Effector CD8-positive, alpha-beta T cell (primary cell): ENCODE results near the gene CSTPP1.
"Not testable (repeated sequence)": the region's sequence is repeated elsewhere in the genome, so short reads cannot be mapped to it uniquely, and the experiment has no call there.

Experiments
- DNase-seq: peaks from one replicate; lab custom pipeline; 2025; lab: John Stamatoyannopoulos, UW

The CSTPP1 gene

DNA sequence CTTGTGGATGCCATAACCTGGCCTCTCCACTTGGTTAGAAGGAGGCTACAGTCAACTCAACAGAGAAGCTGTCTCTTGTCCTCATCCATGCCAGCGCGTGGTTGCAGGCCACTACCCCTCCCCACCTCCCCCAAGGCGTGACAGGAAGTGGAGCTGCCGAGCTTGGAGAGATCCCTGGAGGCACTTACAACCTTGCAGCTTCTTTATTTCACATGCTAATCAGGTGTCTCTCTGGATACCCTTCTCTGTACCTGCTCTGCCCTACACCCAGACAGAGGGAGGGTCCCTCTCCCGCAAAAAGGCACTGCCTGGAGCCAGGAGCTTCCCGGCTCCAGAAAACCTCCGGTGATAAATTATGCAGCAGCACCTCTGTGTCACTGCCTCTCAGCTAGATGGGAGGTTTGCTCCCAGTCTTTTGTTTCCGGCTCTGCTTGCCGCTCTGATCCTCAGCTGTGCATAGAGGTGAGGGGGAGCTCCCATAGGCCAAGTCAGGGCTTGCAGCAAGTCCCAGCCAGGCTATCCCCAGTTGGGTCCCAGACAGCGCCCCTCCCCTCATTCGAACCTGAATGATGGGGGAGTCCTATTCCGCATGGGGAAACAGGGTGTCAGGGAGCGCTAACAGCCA, 23.9 kb upstream of the CSTPP1 start:
- no peak for DNase-seq

DNA sequence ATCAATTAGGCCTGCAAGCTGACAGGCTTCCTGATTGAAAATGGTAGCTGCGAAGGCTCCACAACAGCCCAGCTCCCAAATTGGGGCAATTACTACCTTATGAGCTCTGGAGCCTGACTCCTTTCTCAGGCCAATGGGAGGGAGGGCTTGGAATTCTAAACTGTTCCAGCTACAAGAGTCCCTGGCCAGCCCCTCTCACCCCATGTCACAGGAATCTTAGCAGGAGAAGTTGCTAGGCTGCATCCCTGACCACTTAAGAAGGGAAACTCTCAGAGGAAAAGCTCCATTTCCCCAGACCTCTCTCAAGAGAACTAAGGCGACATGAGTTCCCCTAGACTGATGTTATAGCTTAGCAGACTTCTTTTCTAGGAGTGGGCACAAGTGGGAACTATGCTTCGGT, 23.1 kb upstream of the CSTPP1 start:
- no peak for DNase-seq

DNA sequence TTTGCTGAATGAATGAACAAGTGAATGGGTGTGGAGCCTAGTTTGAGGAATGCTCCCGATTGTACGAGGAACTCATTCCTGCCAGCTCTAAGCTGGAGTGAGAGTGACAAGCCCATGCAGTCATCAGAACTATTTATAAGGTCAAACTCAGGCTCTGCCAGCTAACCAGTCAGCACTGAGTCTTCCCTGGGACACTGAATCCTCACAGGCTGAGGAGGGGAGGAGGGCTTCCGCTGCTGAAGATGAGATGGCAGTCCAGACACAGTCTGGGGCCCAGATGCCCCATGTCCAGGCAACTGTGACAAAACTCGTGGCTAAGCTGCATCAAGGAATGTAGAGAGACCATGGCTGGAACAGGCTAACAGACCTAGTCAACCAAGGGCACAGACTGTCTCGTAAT, 22.2 kb upstream of the CSTPP1 start:
- no peak for DNase-seq

DNA sequence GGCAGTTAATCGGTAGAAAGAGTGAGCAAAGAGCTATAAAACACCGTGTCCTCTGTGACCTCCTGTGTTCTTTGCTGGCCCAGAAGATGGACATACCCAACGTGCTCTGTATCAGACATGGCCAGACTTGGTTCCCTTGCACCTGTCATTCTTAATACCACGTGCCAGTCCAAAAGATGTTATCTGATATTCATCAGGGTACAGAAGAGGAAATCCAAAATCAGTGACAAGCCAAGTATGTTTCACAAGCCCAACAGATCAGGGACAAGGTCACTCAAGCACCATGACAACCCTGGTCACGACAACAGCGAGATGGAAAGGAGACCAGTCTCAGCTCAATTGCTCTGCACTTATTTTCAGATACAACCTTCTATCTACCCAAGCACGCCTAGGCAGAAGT, 21.7 kb upstream of the CSTPP1 start:
- DNase-seq, result no peak

DNA sequence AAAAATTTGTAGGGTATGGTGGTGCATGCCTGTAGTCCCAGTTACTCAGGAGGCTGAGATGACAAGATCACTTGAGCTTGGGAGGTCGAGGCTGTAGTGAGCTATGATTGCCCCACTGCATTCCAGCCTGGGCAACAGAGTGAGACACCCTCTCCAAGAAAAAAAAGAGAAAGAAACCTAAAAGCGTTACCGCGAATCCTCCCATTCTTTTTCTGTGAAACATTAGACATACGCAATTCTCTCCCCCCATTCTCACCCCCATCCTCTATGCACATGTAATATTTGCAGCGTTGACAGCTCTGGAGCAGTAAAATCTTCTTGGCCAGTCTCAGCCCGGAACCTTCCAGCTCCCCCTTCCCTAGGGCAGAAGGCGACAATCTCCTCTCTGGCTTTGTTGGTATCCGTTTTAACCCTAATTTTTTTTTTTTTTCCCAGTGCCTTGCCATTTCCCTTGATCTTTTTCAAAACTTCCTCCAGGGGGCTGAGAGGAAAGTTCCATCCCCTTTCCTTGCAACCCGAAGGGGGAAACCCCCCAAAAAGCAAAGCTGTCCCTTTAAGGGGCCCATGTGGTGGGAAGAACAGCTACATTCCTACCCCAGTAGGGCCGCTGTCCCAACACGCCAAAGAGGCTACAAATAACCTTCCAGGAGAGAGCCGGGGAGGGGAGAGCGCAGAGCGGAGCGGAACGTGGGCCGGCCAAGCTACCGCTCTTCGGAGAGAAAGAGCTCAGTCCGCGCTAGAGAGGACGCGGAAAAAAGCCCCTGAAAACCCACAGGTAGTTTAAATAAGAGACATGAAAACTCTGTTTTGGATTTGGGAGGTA, 20.1 kb upstream of the CSTPP1 start:
- DNase-seq, result no peak

DNA sequence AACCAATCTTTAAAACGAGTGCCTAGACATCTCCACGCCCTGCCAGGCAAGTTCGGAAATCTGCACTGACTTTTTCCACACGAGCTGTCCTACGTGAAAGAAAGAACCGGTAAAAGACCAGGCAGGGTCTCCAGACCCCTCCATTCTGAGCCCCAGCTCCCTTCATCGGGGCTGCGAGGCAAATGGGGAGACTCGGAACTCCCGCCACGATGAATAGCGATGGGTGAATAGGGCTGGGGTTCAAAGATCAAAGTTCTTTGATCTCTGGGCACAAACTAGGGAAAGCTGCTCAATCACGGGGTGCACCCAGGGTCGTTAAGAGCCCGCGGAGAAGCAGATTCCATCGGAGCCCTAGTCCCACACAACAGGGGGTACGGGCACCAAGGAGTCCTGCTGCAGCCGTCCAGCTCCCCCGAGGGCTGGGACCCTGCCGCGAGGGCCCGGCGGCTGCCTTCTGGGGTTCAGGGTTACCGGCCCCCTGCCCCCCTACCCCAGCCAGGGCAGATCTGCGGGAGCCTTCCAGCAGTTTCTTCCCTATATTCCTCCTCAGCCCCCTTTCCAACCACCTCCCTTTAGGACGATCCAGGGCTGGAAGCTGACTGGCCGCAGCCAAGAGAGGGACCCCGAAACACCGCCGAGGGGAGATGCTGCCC, 19.3 kb upstream of the CSTPP1 start:
- DNase-seq, result no peak

DNA sequence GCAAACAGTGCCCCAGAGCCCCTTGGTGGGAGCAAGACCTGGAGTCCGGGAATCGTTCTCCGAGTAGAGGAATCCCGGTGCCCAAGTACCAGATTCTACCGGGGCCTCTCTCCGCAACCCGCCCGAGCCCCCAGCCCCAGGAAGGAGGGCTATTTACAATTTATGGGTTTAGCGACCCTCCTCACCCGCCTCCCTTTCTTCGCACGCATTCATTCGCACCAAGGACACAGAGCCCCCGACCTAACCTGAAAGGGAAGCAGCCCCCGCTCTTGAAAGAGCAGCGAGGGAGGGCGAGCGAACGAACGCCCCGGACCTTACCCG, 18.8 kb upstream of the CSTPP1 start:
- no peak for DNase-seq

DNA sequence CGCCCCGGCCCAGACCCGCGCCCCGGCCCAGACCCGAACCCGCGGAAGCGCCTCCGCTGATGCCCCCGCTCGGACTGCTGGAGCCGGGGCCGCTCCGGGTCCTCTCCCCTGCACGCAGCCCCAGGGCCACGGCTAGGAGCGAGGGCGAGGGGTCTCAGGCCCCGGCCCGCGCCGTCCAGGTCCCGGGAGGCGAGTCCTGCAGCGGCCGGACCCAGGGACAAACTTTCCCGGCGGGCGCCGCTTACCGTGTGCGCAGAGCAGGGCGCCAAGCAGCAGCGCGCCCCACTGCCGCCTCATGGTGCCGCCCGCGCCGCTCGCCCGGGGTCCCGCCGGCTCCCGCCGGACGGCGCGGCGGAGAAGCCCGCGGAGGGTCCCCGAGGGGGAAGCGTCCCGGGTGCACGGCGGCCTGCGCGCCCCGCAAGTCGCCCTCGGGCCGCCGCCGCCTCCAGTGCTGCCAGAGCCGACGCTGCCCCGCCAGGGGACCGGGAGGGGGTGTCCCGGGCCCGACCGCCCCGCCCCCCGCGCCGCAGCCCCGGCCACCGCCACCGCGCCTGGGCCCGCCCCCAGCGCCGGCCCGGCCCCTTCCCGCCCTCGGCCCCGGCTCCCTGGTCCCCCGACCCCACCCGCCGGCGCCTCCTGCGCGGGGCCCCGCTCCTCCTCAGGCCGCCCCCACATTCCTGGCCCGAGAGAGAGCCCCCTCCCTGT, 18.3 kb upstream of the CSTPP1 start, which contains the start of gene LRP4:
TSS of gene LRP4 (minus strand) at position 468 of the 705 bp plus-strand sequence. CDS start at position 297, 171 bp downstream.
- DNase-seq, result no peak

DNA sequence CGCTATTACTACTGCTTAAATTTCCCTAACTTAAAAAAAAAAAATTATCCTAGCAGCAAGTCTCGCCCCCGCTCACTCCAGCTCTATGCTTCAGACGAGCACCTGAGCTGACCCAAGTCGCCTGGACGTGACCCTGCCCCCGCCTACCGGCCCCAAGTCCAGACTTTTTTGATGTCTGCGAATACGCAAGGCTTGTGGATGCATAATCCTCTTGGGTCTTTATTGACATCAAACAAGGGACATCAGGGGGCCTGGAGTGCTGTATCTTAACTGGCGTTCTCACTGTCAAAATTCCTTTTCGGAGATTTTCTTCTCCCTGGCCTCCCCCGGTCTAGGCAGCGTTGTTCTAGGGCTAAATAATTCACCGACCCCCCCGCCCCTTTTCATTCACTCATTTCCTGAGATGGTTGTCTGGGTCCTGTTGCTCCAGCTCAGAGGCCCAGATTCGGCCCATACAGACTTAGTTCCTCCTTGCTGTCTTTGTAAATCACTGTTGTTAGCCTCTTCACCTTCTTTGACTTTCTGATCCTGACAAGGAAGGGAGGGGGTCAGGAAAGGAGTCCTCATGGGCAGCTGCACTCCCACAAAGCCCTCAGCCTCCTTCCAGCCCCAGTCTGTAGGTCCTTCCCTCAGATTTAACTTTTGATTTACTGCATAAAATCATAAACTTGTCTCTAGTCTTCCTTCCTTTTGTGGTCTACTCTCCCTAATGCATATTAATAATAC, 17.6 kb upstream of the CSTPP1 start:
- no peak for DNase-seq

DNA sequence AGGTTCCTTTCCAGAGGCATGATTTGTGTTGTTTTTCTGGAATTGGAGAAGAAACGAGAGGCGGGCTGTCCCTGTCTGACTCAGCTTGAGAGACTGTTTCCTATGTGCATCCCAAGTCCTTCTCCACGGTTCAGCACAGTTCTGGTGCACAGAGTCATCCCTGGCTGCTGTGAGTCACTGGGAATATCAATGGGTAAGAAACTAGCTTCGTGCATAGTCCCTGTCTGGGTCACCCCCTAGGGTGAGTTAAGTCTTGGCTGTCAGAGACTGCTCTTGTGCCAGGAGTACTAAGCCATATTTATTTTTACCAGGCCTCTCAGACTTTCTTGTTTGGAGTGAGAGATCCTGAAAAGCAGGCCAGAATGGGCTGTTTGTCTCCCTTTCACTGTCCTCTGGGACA, 15.8 kb upstream of the CSTPP1 start:
- no peak for DNase-seq

DNA sequence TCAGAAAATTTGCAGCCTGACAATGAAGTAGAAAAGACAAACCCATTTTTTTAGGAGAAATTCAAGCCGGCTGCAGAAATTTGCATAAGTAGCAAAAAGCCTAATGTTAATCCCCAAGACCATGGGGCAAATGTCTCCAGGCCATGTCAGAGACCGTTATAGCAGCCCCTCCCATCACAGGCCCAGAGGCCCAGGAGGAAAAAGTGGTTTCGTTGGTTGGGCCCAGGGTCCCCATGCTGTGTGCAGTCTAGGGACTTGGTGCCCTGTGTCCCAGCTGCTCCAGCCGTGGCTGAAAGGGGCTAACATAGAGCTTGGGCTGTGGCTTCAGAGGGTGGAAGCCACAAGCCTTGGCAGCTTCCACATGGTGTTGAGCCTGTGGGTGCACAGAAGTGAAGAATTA, 8.6 kb upstream of the CSTPP1 start:
- not testable (repeated sequence) for DNase-seq

DNA sequence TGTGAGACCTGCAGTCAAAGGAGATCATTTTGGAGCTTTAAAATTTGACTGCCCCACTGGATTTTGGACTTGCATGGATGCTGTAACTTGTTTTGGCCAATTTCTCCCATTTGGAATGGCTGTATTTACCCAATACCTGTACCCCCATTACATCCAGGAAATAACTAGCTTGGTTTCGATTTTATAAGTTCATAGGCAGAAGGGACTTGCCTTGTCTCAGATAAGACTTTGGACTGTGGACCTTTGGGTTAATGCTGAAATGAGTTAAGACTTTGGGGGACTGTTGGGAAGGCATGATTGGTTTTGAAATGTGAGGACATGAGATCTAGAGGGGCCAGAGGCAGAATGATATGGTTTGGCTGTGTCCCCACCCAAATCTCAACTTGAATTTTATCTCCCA, 7.9 kb upstream of the CSTPP1 start:
- not testable (repeated sequence) for DNase-seq

DNA sequence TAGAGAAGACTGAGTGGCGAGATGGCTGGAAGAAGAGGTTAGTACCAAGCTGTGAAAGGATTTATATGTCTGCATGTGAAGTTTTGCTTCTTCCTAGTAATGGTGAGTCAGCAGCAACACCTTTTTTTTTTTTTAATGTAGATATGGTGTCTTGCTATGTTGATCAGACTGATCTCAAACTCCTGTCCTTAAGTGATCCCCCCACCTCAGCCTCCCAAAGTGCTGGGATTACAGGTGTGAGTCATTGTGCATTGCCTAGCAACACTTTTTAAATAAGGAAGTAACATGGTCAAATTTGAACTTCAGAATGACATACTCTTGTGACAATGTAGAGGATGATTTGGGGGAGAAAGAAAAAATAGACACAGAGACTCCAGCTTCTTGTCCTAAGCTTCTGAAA, 6.5 kb upstream of the CSTPP1 start:
- no peak for DNase-seq

DNA sequence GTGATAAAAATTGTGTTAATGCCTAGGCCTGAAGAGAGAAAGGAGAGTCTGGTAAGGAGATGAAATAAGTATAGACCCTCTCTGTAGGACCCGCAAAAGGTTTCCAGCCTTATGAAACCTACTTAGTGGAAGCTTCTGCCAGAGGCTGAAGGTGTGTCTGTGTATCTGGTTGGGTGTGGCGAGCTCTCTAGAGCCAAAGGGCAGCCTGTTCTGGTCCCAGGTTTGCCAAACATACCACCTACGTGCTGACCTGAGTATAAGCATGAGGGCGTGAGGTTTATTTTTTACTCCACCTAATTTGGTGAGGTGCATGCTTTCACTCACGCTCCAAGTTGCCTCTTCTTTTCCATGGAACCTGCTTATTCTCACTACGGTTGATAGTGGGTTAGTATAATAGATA, 5.6 kb downstream of the CSTPP1 start:
- no peak for DNase-seq

DNA sequence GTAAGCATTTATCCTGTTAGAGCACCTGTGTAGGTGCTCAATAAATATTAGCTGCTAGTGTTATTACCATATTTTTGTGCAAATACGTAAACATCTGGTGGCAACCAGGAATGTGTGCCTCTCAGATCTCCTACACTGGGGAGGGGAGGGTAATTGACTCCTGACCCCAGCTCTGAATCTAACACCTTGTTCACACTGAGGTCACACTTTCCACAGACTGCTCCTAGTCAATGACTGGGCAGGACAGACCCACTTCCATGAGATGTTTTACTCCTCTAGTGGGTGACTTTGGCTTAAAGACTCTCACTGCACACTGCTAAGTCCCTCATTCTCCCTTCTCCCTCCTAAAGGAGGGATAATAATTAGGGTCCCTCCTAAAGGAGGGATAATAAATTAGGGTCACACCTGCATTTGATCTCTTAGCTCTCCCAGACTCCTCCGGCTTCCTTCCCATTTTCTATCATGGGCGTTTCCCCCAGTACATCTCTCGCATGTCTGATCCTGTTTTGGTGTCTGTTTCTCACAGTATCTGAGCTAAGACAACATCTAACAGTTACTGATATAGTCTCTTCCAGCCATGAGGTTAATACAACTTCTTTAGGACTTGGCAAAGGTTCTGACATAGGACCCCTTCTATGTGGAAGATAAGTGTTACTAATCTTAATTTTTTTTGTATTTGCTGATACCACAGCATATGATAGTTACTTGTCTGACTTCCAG, 8.0 kb downstream of the CSTPP1 start:
- no peak for DNase-seq

DNA sequence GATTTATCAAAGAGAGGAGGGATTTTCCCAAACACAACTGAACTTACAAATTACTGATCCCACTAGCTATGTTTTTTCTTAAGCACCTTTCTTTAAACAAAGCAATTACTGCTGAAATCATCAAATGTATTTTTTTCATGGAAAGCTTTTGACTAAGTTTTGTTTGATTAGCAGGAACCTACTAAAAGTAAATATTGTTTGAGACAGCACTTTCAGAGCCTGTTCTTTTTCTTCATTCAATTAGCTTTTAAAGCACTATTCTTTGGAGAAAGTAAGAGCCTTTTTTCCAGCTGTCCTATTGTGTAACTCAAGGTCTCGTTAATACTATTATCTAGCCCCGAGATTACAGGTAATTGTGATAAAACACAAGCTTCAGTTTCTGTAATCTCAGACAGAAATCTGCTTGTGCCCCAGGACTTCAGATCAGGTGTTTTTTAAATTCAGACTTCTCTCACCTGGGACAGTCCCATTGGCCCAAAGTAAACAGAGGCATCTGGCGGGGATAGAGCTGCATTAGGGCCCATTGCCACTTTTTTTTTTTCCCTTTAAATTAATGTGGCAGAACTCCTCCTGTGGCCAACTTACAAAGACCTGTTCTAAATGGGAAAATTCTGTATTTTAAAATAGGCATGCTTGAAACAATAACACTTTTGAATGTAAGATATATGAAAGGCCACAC, 11.0 kb downstream of the CSTPP1 start:
- DNase-seq, result no peak

DNA sequence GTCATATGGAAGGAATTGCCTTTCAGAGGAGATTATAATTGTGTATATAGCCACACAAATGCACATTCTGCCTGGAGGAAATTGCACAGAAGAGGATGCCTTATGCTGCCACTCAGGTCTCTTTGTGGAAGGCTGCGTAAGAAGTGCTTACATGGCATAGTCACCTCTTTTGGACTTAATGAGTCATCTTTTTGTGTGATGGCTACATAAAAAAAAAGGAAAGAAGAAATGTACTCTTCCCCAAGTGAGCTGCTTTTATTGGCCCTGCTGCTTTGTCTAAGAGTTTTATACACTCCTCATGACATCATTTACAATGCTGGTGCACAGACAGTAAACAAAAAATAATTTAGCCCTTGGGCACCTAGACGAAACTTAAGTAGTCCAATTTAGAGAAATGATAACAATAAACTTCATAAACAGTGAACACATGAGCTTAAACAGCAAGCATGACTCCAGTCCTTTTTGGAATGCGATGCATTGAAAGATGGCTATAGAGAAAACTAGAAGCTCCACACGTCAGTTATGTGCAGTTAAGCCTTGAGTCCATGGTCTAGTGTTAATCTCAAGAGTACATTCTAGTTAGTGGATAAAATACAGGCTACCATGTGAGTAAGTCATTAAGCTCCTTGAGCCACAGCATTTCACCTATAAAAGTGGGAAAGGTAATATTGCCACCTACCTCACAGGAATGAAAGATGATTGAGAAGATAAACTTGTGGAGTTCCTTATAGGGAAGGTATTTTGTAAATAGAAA, 12.0 kb downstream of the CSTPP1 start:
- DNase-seq, result no peak

DNA sequence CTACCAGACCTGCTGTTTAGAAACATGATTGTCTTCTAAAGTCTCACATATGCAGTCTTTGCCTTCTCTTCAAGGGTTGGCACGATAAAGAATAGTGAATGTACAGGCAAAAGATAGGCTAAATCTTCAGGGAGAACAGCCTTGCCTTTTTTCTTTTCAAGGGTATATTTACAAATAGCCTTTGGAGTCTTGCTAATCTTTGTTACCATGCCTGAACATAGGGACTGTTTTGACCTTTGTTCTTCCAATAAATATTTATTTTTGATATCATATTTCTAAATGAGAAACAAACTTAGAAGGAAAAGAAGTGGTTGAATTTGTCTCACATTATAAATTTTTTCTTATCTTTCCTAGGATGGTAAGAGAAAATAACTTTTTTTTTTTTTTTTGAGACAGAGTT, 12.7 kb downstream of the CSTPP1 start:
- DNase-seq, result no peak

DNA sequence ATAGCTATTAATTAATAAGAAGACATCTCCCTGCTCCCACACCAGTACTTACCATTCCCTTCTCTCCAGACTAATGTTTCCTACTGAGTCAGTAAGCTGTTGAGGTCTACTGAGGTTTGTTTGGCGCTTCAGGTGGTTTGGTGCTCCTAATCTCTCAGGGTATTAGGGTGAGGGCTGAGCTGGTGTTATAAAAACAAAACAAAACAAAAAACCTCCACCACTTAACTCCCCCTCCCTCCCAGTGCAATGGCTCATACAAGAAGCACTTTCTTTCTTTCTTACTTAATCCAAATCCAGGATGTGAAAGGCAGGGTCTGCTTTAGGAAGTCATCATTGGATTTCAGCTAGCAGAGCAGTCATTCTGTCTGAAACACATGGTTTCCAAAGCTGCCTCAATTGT, 15.3 kb downstream of the CSTPP1 start:
- DNase-seq, result no peak

DNA sequence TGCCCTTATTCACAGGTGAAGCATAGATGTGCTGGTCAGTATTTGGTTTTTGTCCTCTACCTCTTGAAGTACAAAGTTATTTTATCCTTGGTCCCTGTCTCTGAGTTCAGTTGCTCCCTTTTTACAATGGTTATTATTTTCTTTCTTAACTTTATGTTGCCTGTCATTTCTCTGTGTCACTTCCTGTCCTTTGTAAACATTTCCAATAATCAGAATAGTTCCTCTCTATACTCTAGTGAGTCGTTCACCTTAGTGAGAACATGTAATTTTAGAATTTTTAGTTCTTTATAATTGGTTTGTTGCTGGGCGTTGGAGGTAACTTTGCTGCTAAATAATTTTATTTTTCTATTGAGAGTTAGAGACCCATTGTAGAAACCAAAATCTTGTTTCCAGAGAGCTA, 16.0 kb downstream of the CSTPP1 start:
- DNase-seq, result no peak
